A549 (cell line): ENCODE data around the gene NOTCH4. TPM values are rescaled to one million over a fixed set of nuclear protein-coding genes. Genes with fewer than 3 reads are reported as not detected.

Experiments
- ATAC-seq, 2 experiments: fragments of 200-7000 bp in 1 of 2; fragments of >200 bp in 1 of 2; cut with Nextera tagmentation in 1 of 2; cut with Tn5 transposase in 1 of 2; 3 replicates each; pipeline versions ENCODE4 v1.8.0 to v1.9.1; 2018 to 2020; ENCODE audit warnings: mild to moderate bottlenecking in 1 of 2, moderate library complexity in 1 of 2
- CTCF ChIA-PET: fragments of 300-600 bp; sonication (Branson Sonifier 250); formaldehyde crosslinking; extraction: SDS; loops from one replicate; lab custom pipeline; 2021; ENCODE audit warnings: antibody characterized with exemption, inconsistent platforms; lab: Yijun Ruan, JAX
- POLR2A ChIA-PET: fragments of 350-600 bp; formaldehyde crosslinking; extraction: SDS; loops from one replicate; lab custom pipeline; 2021; ENCODE audit warnings: antibody characterized with exemption, inconsistent platforms; lab: Yijun Ruan, JAX
- DNase-seq, 2 experiments: peaks; one replicate each; pipeline versions ENCODE4 v3.0.0 to v3.0.0-alpha.2; 2011 to 2016; ENCODE audit warnings: low read depth in 1 of 2, low spot score in 1 of 2
- FAIRE-seq: peaks from 2 replicates; lab custom pipeline; 2011; peaks lifted over from hg19 to GRCh38; lab: Jason Lieb, UNC
- H3K27ac ChIP-seq, 2 experiments: fragments of >200 bp; sonication (Bioruptor Twin); formaldehyde crosslinking; 3 replicates each; pipeline ENCODE4 v1.5.1; 2016 to 2017
- H3K4me1 ChIP-seq: fragments of >200 bp; sonication (Bioruptor Twin); formaldehyde crosslinking; 3 replicates; pipeline ENCODE4 v1.6.1; 2016
- H3K4me2 ChIP-seq: fragments of >200 bp; sonication (Bioruptor Twin); formaldehyde crosslinking; 3 replicates; pipeline ENCODE4 v1.6.1; 2016
- H3K4me3 ChIP-seq: fragments of >200 bp; sonication (Bioruptor Twin); formaldehyde crosslinking; 3 replicates; pipeline ENCODE4 v1.5.1; 2016
- H3K9me3 ChIP-seq: fragments of >200 bp; sonication (Bioruptor Twin); formaldehyde crosslinking; 3 replicates; pipeline ENCODE4 v1.6.1; 2016
- ATOH8 ChIP-seq: fragments of 250-450 bp; sonication (Bioruptor Pico); IDR thresholded peaks from 2 replicates; pipeline ENCODE4 v1.5.0; 2020; ENCODE audit warnings: low read depth, mild to moderate bottlenecking, moderate library complexity
- BHLHE40 ChIP-seq: IDR thresholded peaks from 2 replicates; pipeline ENCODE4 v1.6.1; 2012; ENCODE audit warnings: low read depth, low read length, inconsistent platforms
- CBX2 ChIP-seq: fragments of 200-600 bp; sonication (generic); IDR thresholded peaks from 2 replicates; pipeline ENCODE4 v1.6.1; 2016; ENCODE audit warnings: low read depth, mild to moderate bottlenecking, borderline replicate concordance
- CEBPB ChIP-seq, 2 experiments: fragments of >200 bp in 1 of 2; sonication (Bioruptor Twin) in 1 of 2; formaldehyde crosslinking in 1 of 2; IDR thresholded peaks; 2 replicates each; pipeline ENCODE4 v1.6.1; 2012 to 2016
- CHD2 ChIP-seq: fragments of 150-350 bp; IDR thresholded peaks from 2 replicates; pipeline ENCODE4 v1.6.1; 2014; ENCODE audit warnings: low read length; ENCODE audit not compliant: partially characterized antibody
- EHF ChIP-seq: fragments of 250-450 bp; sonication (Bioruptor Pico); IDR thresholded peaks from 2 replicates; pipeline ENCODE4 v1.5.0; 2020; ENCODE audit warnings: mild to moderate bottlenecking
- EHMT2 ChIP-seq: fragments of 200-600 bp; sonication (generic); IDR thresholded peaks from 2 replicates; pipeline ENCODE4 v1.6.1; 2016; ENCODE audit warnings: antibody characterized with exemption, low read depth, mild to moderate bottlenecking, moderate library complexity
- ELK1 ChIP-seq: fragments of 150-350 bp; IDR thresholded peaks from 2 replicates; pipeline ENCODE4 v1.6.1; 2014; ENCODE audit warnings: low read depth, mild to moderate bottlenecking, low read length
- ESRRA ChIP-seq: fragments of 150-350 bp; IDR thresholded peaks from 2 replicates; pipeline ENCODE4 v1.6.1; 2014; ENCODE audit warnings: mild to moderate bottlenecking, low read length, borderline replicate concordance
- FOSB ChIP-seq: fragments of 250-450 bp; sonication (Bioruptor Pico); IDR thresholded peaks from 2 replicates; pipeline ENCODE4 v1.5.0; 2020; ENCODE audit warnings: mild to moderate bottlenecking, moderate library complexity
- FOSL2 ChIP-seq, 2 experiments: fragments of 450-650 bp in 1 of 2; fragments of >200 bp in 1 of 2; sonication (Bioruptor Twin) in 1 of 2; formaldehyde crosslinking; IDR thresholded peaks; 2 replicates each; pipeline versions ENCODE4 v1.5.0 to v1.6.1; 2016 to 2020; ENCODE audit warnings: mild to moderate bottlenecking in 1 of 2, moderate library complexity in 1 of 2
- HES2 ChIP-seq: fragments of >200 bp; sonication (Bioruptor Twin); formaldehyde crosslinking; IDR thresholded peaks from 2 replicates; pipeline ENCODE4 v1.6.1; 2016
- JUNB ChIP-seq: fragments of >200 bp; sonication (Bioruptor Twin); formaldehyde crosslinking; IDR thresholded peaks from 2 replicates; pipeline ENCODE4 v1.6.1; 2016
- MYC ChIP-seq: IDR thresholded peaks from 2 replicates; pipeline ENCODE4 v1.6.1; 2012; ENCODE audit warnings: mild to moderate bottlenecking, inconsistent platforms, low read length, improper control_type of control experiment, borderline replicate concordance
- PBX3 ChIP-seq: IDR thresholded peaks from 2 replicates; pipeline ENCODE4 v1.6.1; 2012
- RAD21 ChIP-seq, 2 experiments: fragments of >200 bp in 1 of 2; sonication (Bioruptor Twin) in 1 of 2; formaldehyde crosslinking in 1 of 2; IDR thresholded peaks in 1 of 2; conservative IDR thresholded peaks in 1 of 2; 2 replicates in 1 of 2; 3 replicates in 1 of 2; pipeline ENCODE4 v1.6.1; 2012 to 2018; ENCODE audit warnings: inconsistent platforms in 1 of 2
- REST ChIP-seq: fragments of 200-600 bp; sonication (generic); IDR thresholded peaks from 2 replicates; pipeline ENCODE4 v1.6.1; 2016; ENCODE audit warnings: antibody characterized with exemption, mild to moderate bottlenecking, moderate library complexity
- RNF2 ChIP-seq: fragments of 200-600 bp; sonication (generic); IDR thresholded peaks from 2 replicates; pipeline ENCODE4 v1.6.1; 2016; ENCODE audit warnings: low read depth, mild to moderate bottlenecking, antibody characterized with exemption, moderate library complexity, borderline replicate concordance
- SMC3 ChIP-seq: fragments of >200 bp; sonication (Bioruptor Twin); formaldehyde crosslinking; IDR thresholded peaks from 3 replicates; pipeline ENCODE4 v1.6.1; 2018; ENCODE audit warnings: inconsistent platforms
- WGBS: methylation state at CpG from one replicate; pipeline ENCODE4 v1.1.6; 2017; ENCODE audit errors: missing lambda C conversion rate; 5-methylcytosine and 5-hydroxymethylcytosine counted together
- polyA plus RNA-seq, 4 experiments: library from polyadenylated mRNA; depleted of rRNA in 3 of 4; stranded (reverse); fragments of >200 nt; fragmentation: RNase III in 1 of 4; extraction: RNeasy Plus Mini Kit Qiagen cat#74134 plus additional on column Dnase treatment in 1 of 4; gene quantifications; 2 replicates in 3 of 4; 3 replicates in 1 of 4; pipeline ENCODE4 v1.2.3, GENCODE V29; 2011 to 2017

The NOTCH4 gene
- polyA plus RNA-seq, 2 of the 4 experiments (the other 2 are of a cell fraction) = 0.32 to 0.70 TPM

GRCh38 chr6:32222333-32223230 lies 1.3 kb downstream of the NOTCH4 start:
- no peak overlapping the region for H3K27ac ChIP-seq
- WGBS = 78% methylated on average over 7 of the region's 8 CpGs
- no peak for DNase-seq
- no peaks in the 10 kb centered on the region for H3K9me3 ChIP-seq
- TF ChIP-seq SMC3 = no peak
- TF ChIP-seq CBX2 = no peak
- TF ChIP-seq FOSL2 (IDR thresholded peaks at IDR 0.05) = no peak
- no peak for TF ChIP-seq FOSL2 (CRISPR knock-in tag; IDR thresholded peaks at IDR 0.05)
- no peak for TF ChIP-seq CEBPB (IDR thresholded peaks at IDR 0.05)
- no peak for TF ChIP-seq REST
- no peak for TF ChIP-seq RNF2
- TF ChIP-seq RAD21 (conservative IDR thresholded peaks at IDR 0.05 in 1 of 2, IDR thresholded peaks at IDR 0.05 in 1 of 2) = no peak
- TF ChIP-seq BHLHE40 = no peak
- no peak for TF ChIP-seq ESRRA
- TF ChIP-seq MYC = no peak
- TF ChIP-seq JUNB = no peak
- TF ChIP-seq EHMT2 = no peak
- no peak for TF ChIP-seq ATOH8 (CRISPR knock-in tag)
- TF ChIP-seq PBX3 = no peak
- no peak for TF ChIP-seq FOSB (CRISPR knock-in tag)
- TF ChIP-seq EHF (CRISPR knock-in tag) = no peak
- TF ChIP-seq HES2 = no peak
- no peak for TF ChIP-seq CHD2
- no peak for TF ChIP-seq ELK1
- TF ChIP-seq, all 56 proteins: peak for 0
- ChIA-PET POLR2A (no interaction called here), CTCF (interaction anchor here (0.8 kb wide), 1 partner anchor 147 kb away, joined by 3 read pairs; no protein-coding TSS in a partner anchor)
- FAIRE-seq (no peak), ATAC-seq (no peak)
- H3K4me3 ChIP-seq = no peak overlapping the region
- H3K4me1 ChIP-seq = no peaks in the 10 kb centered on the region
- no peak overlapping the region for H3K4me2 ChIP-seq
